Suprapubic skin (tissue), 3 donors: ENCODE results near the gene SSX2IP.

Source experiments
- POLR2AphosphoS5 ChIP-seq, 3 donors: sonication (generic); formaldehyde crosslinking; IDR thresholded peaks; one replicate each; pipeline ENCODE4 v1.6.1; 2017; ENCODE audit warnings: antibody characterized with exemption in 3 of 3
- TF ChIP-seq, protein P1 (sequence below), 2 donors: fragments of 200-600 bp in 1 of 2; fragments of 450-650 bp in 1 of 2; sonication (generic) in 1 of 2; IDR thresholded peaks; one replicate each; pipeline ENCODE4 v1.5.1; 2016 to 2019; ENCODE audit warnings: antibody characterized with exemption in 2 of 2, mild to moderate bottlenecking in 1 of 2, moderate library complexity in 1 of 2

DNA sequence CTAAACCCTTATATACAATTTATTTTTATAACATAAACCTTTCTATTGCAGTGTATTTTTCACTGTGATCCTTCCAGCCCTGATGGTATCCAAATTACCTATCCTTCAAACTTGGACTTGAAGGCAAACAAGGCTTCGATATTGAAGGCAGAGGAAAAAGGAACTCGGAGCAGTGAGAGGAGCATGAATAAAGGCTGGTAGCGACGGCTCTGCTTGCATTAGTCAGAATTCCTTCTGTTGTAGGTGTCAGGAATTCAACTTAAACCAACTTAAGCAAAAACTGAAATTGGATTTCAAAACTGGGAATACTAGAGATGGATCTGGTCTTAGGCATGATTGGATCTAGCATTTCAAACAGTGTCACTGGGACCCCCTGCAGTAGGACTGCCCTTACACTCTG is 17.8 kb upstream of the SSX2IP start:
- TF ChIP-seq, protein P1, sequence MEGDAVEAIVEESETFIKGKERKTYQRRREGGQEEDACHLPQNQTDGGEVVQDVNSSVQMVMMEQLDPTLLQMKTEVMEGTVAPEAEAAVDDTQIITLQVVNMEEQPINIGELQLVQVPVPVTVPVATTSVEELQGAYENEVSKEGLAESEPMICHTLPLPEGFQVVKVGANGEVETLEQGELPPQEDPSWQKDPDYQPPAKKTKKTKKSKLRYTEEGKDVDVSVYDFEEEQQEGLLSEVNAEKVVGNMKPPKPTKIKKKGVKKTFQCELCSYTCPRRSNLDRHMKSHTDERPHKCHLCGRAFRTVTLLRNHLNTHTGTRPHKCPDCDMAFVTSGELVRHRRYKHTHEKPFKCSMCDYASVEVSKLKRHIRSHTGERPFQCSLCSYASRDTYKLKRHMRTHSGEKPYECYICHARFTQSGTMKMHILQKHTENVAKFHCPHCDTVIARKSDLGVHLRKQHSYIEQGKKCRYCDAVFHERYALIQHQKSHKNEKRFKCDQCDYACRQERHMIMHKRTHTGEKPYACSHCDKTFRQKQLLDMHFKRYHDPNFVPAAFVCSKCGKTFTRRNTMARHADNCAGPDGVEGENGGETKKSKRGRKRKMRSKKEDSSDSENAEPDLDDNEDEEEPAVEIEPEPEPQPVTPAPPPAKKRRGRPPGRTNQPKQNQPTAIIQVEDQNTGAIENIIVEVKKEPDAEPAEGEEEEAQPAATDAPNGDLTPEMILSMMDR (IDR thresholded peaks at IDR 0.05), result no peak
- no peak for TF ChIP-seq POLR2AphosphoS5 (IDR thresholded peaks at IDR 0.05)
